B cell (primary cell): Measurements from ENCODE around the gene FMN2. TPM values are rescaled to one million over a fixed set of nuclear protein-coding genes. Genes with fewer than 3 reads are reported as not detected.

ENCODE experiments used
- ATAC-seq: fragments of 200-7000 bp; cut with Tn5 transposase; one replicate; pipeline ENCODE4 v1.10.0; 2021; ENCODE audit warnings: low read depth, mild to moderate bottlenecking, moderate number of reproducible peaks, moderate library complexity
- CTCF ChIA-PET: fragments of 350-600 bp; sonication (Branson Sonifier 250); formaldehyde crosslinking; loops from one replicate; lab custom pipeline; 2021; ENCODE audit warnings: antibody characterized with exemption, inconsistent platforms; lab: Charles Lee
- POLR2A ChIA-PET: fragments of 350-600 bp; sonication (Branson Sonifier 250); formaldehyde crosslinking; loops from one replicate; lab custom pipeline; 2021; ENCODE audit warnings: antibody characterized with exemption; lab: Charles Lee
- DNase-seq: peaks from one replicate; pipeline ENCODE4 v3.0.0; 2013
- H2AFZ ChIP-seq: 2 replicates; pipeline ENCODE4 v1.6.1; 2012; ENCODE audit warnings: mild to moderate bottlenecking, low read depth, low read length; ENCODE audit not compliant: insufficient read depth, poor library complexity, severe bottlenecking
- H3K27ac ChIP-seq, 2 donors: 1 replicate in 1 of 2; 2 replicates in 1 of 2; pipeline ENCODE4 v1.5.1; 2012 to 2013; ENCODE audit warnings: low read length in 2 of 2, mild to moderate bottlenecking in 2 of 2, moderate library complexity in 1 of 2
- H3K27me3 ChIP-seq, 4 experiments: fragments of 200-600 bp in 1 of 4; sonication (generic) in 1 of 4; replicated peaks in 1 of 4; 1 replicate in 2 of 4; 2 replicates in 2 of 4; pipeline versions ENCODE4 v1.6.1 to v1.7.0; 2013 to 2016; ENCODE audit warnings: low read length in 3 of 4, mild to moderate bottlenecking in 2 of 4, mixed read lengths in 1 of 4, moderate library complexity in 1 of 4; ENCODE audit not compliant: insufficient read depth in 4 of 4, control insufficient read depth in 3 of 4; ENCODE audit errors: control extremely low read depth in 1 of 4
- H3K36me3 ChIP-seq, 2 experiments: replicated peaks in 1 of 2; 1 replicate in 1 of 2; 2 replicates in 1 of 2; pipeline versions ENCODE4 v1.6.1 to v1.7.1; 2013; ENCODE audit warnings: low read length in 1 of 2; ENCODE audit not compliant: insufficient read depth in 2 of 2, control insufficient read depth in 1 of 2; ENCODE audit errors: control extremely low read depth in 1 of 2, extremely low read depth in 1 of 2
- H3K4me1 ChIP-seq, 2 donors: fragments of 200-600 bp in 1 of 2; sonication (generic) in 1 of 2; 1 replicate in 1 of 2; 2 replicates in 1 of 2; pipeline versions ENCODE4 v1.5.1 to v1.6.1; 2013 to 2017; ENCODE audit warnings: low read length in 2 of 2; ENCODE audit not compliant: control insufficient read depth in 2 of 2, insufficient read depth in 2 of 2
- H3K4me2 ChIP-seq: replicated peaks from 2 replicates; pipeline ENCODE3; 2012; ENCODE audit warnings: mild to moderate bottlenecking, low read depth, low read length; ENCODE audit not compliant: poor library complexity, severe bottlenecking
- H3K4me3 ChIP-seq, 5 experiments: fragments of 200-600 bp in 1 of 5; sonication (generic) in 1 of 5; 1 replicate in 3 of 5; 2 replicates in 2 of 5; pipeline versions ENCODE4 v1.5.1 to v1.7.0; 2011 to 2016; ENCODE audit warnings: low read length in 4 of 5, mild to moderate bottlenecking in 4 of 5, low read depth in 2 of 5, control low read depth in 1 of 5, moderate library complexity in 1 of 5; ENCODE audit not compliant: insufficient read depth in 1 of 5; ENCODE audit errors: control extremely low read depth in 1 of 5, extremely low read depth in 1 of 5
- H3K79me2 ChIP-seq: fragments of 200-600 bp; sonication (generic); one replicate; pipeline ENCODE4 v1.6.0; 2016; ENCODE audit warnings: low read length; ENCODE audit not compliant: control insufficient read depth, insufficient read depth
- H3K9ac ChIP-seq: fragments of 200-600 bp; sonication (generic); 2 replicates; pipeline ENCODE4 v1.6.1; 2017; ENCODE audit warnings: mild to moderate bottlenecking, low read length, moderate library complexity
- H3K9me3 ChIP-seq, 3 donors: one replicate each; pipeline versions ENCODE4 v1.6.1 to v1.7.1; 2013; ENCODE audit warnings: low read length in 2 of 3; ENCODE audit not compliant: control insufficient read depth in 2 of 3, insufficient read depth in 1 of 3; ENCODE audit errors: control extremely low read depth in 1 of 3
- H4K20me1 ChIP-seq: 2 replicates; pipeline ENCODE4 v1.6.0; 2012; ENCODE audit warnings: mild to moderate bottlenecking, low read length; ENCODE audit not compliant: insufficient read depth, control insufficient read depth, poor library complexity, severe bottlenecking
- H3K27ac Mint-ChIP-seq: one replicate; pipeline ENCODE4 v1.8.0; 2021; ENCODE audit warnings: mixed read lengths
- H3K27me3 Mint-ChIP-seq: one replicate; pipeline ENCODE4 v1.8.0; 2021; ENCODE audit warnings: mixed read lengths
- H3K4me1 Mint-ChIP-seq: one replicate; pipeline ENCODE4 v1.8.0; 2021; ENCODE audit warnings: mixed read lengths
- H3K4me3 Mint-ChIP-seq: one replicate; pipeline ENCODE4 v1.8.0; 2021; ENCODE audit warnings: mixed read lengths
- H3K9me3 Mint-ChIP-seq: one replicate; pipeline ENCODE4 v1.8.0; 2022; ENCODE audit warnings: mixed read lengths; ENCODE audit not compliant: insufficient read depth
- EZH2 ChIP-seq: IDR thresholded peaks from 2 replicates; pipeline ENCODE4 v1.6.1; 2012; ENCODE audit warnings: borderline replicate concordance, low read depth, mild to moderate bottlenecking, moderate library complexity, low read length; ENCODE audit not compliant: insufficient read depth, poor library complexity, severe bottlenecking
- WGBS: methylation state at CpG from one replicate; pipeline ENCODE4 v1.1.5; 2013; ENCODE audit warnings: missing lambda C conversion rate; ENCODE audit not compliant: insufficient coverage; 5-methylcytosine and 5-hydroxymethylcytosine counted together
- intact Hi-C: fragments of 100-400 bp; cut with micrococcal nuclease; formaldehyde crosslinking; loops from one replicate; pipeline ENCODE4 v1.10.0; 2022
- polyA plus RNA-seq: library from polyadenylated mRNA; depleted of rRNA; stranded (reverse); fragments of >200 nt; gene quantifications from 2 replicates; pipeline ENCODE4 v1.2.3, GENCODE V29; 2012
- total RNA-seq, 2 donors: library from RNA; stranded (reverse); fragments of 120-200 nt in 1 of 2; gene quantifications; 1 replicate in 1 of 2; 2 replicates in 1 of 2; pipeline versions ENCODE4 v1.2.3 to v1.2.4, GENCODE V29; 2013 to 2022
- TF ChIP-seq, protein P1 (sequence below): fragments of 200-600 bp; IDR thresholded peaks from one replicate; pipeline ENCODE4 v1.8.0; 2022; ENCODE audit warnings: antibody characterized with exemption, mild to moderate bottlenecking

FMN2 gene
- total and polyA plus RNA-seq, 2 donors (not counting 1 experiment from before 2014, with no cell fraction given): not detected

GRCh38 chr1:240136402-240136801 lies 44.7 kb downstream of the FMN2 start:
- Histone ChIP-seq H3K9ac (no peak overlapping the region), H3K79me2 (no peaks in the 10 kb centered on the region), H4K20me1 (no peaks in the 10 kb centered on the region), H2AFZ (no peak overlapping the region), H3K36me3 (no peaks in the 10 kb centered on the region), H3K4me1 (no peaks in the 10 kb centered on the region), H3K4me3 (no peak overlapping the region), H3K27me3 (no peaks in the 10 kb centered on the region), H3K27ac (no peak overlapping the region), H3K9me3 (peaks cover 0 to under 1% (median 0%) of the 10 kb centered on the region in 3 donors), H3K4me2 (no peak overlapping the region)
- Mint-ChIP-seq H3K9me3 (no peaks in the 10 kb centered on the region), H3K27me3 (no peaks in the 10 kb centered on the region), H3K4me1 (no peaks in the 10 kb centered on the region), H3K27ac (no peak overlapping the region), H3K4me3 (no peak overlapping the region)
- ATAC-seq (no peak), DNase-seq (no peak)
- ChIA-PET POLR2A (no interaction called here), CTCF (no interaction called here)
- intact Hi-C loops: no loop called here
- no CpG with 5 or more reads among the region's 3 CpGs for WGBS
- TF ChIP-seq EZH2: no peak
- TF ChIP-seq, protein P1, sequence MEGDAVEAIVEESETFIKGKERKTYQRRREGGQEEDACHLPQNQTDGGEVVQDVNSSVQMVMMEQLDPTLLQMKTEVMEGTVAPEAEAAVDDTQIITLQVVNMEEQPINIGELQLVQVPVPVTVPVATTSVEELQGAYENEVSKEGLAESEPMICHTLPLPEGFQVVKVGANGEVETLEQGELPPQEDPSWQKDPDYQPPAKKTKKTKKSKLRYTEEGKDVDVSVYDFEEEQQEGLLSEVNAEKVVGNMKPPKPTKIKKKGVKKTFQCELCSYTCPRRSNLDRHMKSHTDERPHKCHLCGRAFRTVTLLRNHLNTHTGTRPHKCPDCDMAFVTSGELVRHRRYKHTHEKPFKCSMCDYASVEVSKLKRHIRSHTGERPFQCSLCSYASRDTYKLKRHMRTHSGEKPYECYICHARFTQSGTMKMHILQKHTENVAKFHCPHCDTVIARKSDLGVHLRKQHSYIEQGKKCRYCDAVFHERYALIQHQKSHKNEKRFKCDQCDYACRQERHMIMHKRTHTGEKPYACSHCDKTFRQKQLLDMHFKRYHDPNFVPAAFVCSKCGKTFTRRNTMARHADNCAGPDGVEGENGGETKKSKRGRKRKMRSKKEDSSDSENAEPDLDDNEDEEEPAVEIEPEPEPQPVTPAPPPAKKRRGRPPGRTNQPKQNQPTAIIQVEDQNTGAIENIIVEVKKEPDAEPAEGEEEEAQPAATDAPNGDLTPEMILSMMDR: no peak

DNA sequence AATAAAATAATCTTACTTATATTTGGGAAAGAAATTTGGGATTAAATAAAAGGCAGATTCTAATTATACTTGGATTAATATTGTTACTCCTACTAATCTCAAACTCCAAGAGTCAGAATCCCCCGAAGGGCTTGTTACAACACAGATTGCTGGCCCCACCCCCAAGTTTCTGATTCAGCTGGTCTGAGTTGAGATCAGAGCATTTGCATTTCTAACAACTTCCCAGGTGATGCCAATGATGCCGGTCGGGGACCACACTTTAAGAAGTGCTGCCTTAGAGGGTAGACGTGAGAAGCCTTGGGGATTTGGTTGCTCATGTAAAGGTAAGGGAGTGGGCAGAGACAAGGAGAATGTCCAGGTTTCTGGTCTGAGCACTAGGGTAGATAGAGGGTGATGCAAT lies 47.2 kb downstream of the FMN2 start:
- CTCF ChIA-PET: interaction anchor here (0.6 to 1.4 kb wide), 3 partner anchors 8 to 18 kb away, joined by 3 to 5 read pairs (median 3); no protein-coding TSS in a partner anchor
- 62% methylated on average over 4 of the region's 4 CpGs for WGBS
- no peaks in the 10 kb centered on the region for H3K36me3 ChIP-seq

More for the DNA sequence above, 47.2 kb downstream of the FMN2 start:
- H2AFZ ChIP-seq: no peak overlapping the region
- no peaks in the 10 kb centered on the region for H3K27me3 ChIP-seq
- DNase-seq (no peak), ATAC-seq (no peak)
- no peak overlapping the region for H3K9ac ChIP-seq
- no peak overlapping the region for H3K27ac ChIP-seq
- H3K4me1 Mint-ChIP-seq: no peaks in the 10 kb centered on the region
- H3K9me3 ChIP-seq: peaks cover 0 to 6% (median 0%) of the 10 kb centered on the region in 3 donors
- no peaks in the 10 kb centered on the region for H3K79me2 ChIP-seq
- no peak overlapping the region for H3K4me3 Mint-ChIP-seq
- H3K27me3 Mint-ChIP-seq: no peaks in the 10 kb centered on the region
- no peak for TF ChIP-seq EZH2
- TF ChIP-seq, protein P1: no peak
- H3K4me2 ChIP-seq: no peak overlapping the region
- H4K20me1 ChIP-seq: no peaks in the 10 kb centered on the region
- POLR2A ChIA-PET: no interaction called here
- H3K4me3 ChIP-seq: no peak overlapping the region
- H3K4me1 ChIP-seq: no peaks in the 10 kb centered on the region
- H3K9me3 Mint-ChIP-seq: no peaks in the 10 kb centered on the region
- intact Hi-C loops: no loop called here
- H3K27ac Mint-ChIP-seq: no peak overlapping the region
